ENCODE data around the gene SPN. TPM values are rescaled to one million over a fixed set of nuclear protein-coding genes. Genes with fewer than 3 reads are reported as not detected.
"Not testable (repeated sequence)": the region's sequence is repeated elsewhere in the genome, so short reads cannot be mapped to it uniquely, and the experiment has no call there.

The SPN gene
- total RNA-seq, 3 donors from 2014 or later, result 4.4 to 6.0 (median 4.5) TPM

GRCh38 chr16:29663807-29664090, 702 bp downstream of the SPN start:
- intact Hi-C loops (cut with DNase I, micrococcal nuclease), result no loop called here
- DNase-seq (no peak), ATAC-seq (no peak)
- Histone ChIP-seq H3K9me3 (no peaks in the 10 kb centered on the region), H3K4me3 (no peak overlapping the region), H3K4me1 (ENCODE audit: low read depth) (no peaks in the 10 kb centered on the region), H3K36me3 (ENCODE audit: low read depth) (no peaks in the 10 kb centered on the region)
- TF ChIP-seq, protein P1, sequence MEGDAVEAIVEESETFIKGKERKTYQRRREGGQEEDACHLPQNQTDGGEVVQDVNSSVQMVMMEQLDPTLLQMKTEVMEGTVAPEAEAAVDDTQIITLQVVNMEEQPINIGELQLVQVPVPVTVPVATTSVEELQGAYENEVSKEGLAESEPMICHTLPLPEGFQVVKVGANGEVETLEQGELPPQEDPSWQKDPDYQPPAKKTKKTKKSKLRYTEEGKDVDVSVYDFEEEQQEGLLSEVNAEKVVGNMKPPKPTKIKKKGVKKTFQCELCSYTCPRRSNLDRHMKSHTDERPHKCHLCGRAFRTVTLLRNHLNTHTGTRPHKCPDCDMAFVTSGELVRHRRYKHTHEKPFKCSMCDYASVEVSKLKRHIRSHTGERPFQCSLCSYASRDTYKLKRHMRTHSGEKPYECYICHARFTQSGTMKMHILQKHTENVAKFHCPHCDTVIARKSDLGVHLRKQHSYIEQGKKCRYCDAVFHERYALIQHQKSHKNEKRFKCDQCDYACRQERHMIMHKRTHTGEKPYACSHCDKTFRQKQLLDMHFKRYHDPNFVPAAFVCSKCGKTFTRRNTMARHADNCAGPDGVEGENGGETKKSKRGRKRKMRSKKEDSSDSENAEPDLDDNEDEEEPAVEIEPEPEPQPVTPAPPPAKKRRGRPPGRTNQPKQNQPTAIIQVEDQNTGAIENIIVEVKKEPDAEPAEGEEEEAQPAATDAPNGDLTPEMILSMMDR (IDR thresholded peaks at IDR 0.05), result no peak

- H3K36me3 ChIP-seq (ENCODE audit: low read depth), result no peaks in the 10 kb centered on the region
- intact Hi-C loops (cut with DNase I, micrococcal nuclease), result no loop called here
- ATAC-seq (peak; percentile 23), DNase-seq (peak in 2 of 3 donors; percentile 29 to 69)
- no peaks in the 10 kb centered on the region for H3K4me1 ChIP-seq (ENCODE audit: low read depth)
- no peak overlapping the region for H3K4me3 ChIP-seq
- no peaks in the 10 kb centered on the region for H3K9me3 ChIP-seq
- TF ChIP-seq, protein P1 (IDR thresholded peaks at IDR 0.05), result no peak
Observed at GRCh38 chr16:29664091-29664921, 1.3 kb downstream of the SPN start.

- H3K36me3 ChIP-seq (ENCODE audit: low read depth), result no peaks in the 10 kb centered on the region
- DNase-seq, result no peak
- TF ChIP-seq, protein P1 (IDR thresholded peaks at IDR 0.05), result no peak
- no peak overlapping the region for H3K4me3 ChIP-seq
- no peaks in the 10 kb centered on the region for H3K9me3 ChIP-seq
- ATAC-seq, result no peak
- no peaks in the 10 kb centered on the region for H3K4me1 ChIP-seq (ENCODE audit: low read depth)
- intact Hi-C loops (cut with DNase I, micrococcal nuclease), result no loop called here
Observed at GRCh38 chr16:29665294-29666077, 2.4 kb downstream of the SPN start.

- H3K36me3 ChIP-seq (ENCODE audit: low read depth); DNase-seq; H3K9me3 ChIP-seq; intact Hi-C loops (cut with DNase I, micrococcal nuclease); H3K4me1 ChIP-seq (ENCODE audit: low read depth); H3K4me3 ChIP-seq; ATAC-seq: not testable (repeated sequence)
Observed at GRCh38 chr16:29667322-29667610, 4.2 kb downstream of the SPN start.

GRCh38 chr16:29667755-29668154, 4.7 kb downstream of the SPN start:
- TF ChIP-seq, protein P1 (IDR thresholded peaks at IDR 0.05), result no peak
- DNase-seq, result no peak
- no peaks in the 10 kb centered on the region for H3K4me1 ChIP-seq (ENCODE audit: low read depth)
- intact Hi-C loops (cut with DNase I, micrococcal nuclease), result no loop called here
- ATAC-seq, result no peak
- no peak overlapping the region for H3K4me3 ChIP-seq
- no peaks in the 10 kb centered on the region for H3K36me3 ChIP-seq (ENCODE audit: low read depth)
- H3K9me3 ChIP-seq, result no peaks in the 10 kb centered on the region

- H3K4me3 ChIP-seq, result no peak overlapping the region
- no peaks in the 10 kb centered on the region for H3K9me3 ChIP-seq
- no peaks in the 10 kb centered on the region for H3K4me1 ChIP-seq (ENCODE audit: low read depth)
- DNase-seq (no peak), ATAC-seq (no peak)
- TF ChIP-seq, protein P1 (IDR thresholded peaks at IDR 0.05), result no peak
- H3K36me3 ChIP-seq (ENCODE audit: low read depth), result no peaks in the 10 kb centered on the region
- intact Hi-C loops (cut with DNase I, micrococcal nuclease), result no loop called here
Observed at GRCh38 chr16:29668267-29668666, 5.2 kb downstream of the SPN start.

All from mucosa of descending colon (tissue), 3 donors.